ENCODE data around the gene DACT1.

Gene DACT1

DNA sequence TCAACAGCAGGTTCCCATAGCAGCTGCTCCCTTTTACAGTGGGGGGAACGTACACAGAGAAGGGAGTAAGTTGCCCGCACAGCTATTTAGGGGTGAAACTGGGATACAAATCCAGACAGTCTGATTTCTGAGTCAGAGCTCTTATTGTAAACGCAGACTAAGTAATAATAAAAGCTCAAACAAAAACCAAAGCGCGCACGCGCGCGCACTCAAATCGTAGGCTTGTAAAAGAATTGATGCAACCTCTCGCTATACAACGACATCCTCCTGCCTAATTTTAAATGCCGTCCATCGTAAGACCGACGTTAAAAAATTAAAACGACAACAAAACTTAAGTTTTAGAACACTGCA, 747 bp upstream of the DACT1 start:
- Histone ChIP-seq H3K27me3 (ENCODE audit: insufficient read depth, low read length) (peaks cover 3% of the 10 kb centered on the region; the same call in 1 of the 2 replicates), H3K27ac (ENCODE audit: low read depth, low read length, poor library complexity, severe bottlenecking) (no peak overlapping the region), H3K4me2 (ENCODE audit: low read length) (peak overlapping the region; percentile 63), H3F3A (ENCODE audit: insufficient read depth, low read length) (no peaks in the 10 kb centered on the region), H3K9me2 (ENCODE audit: low read depth, low read length) (no peaks in the 10 kb centered on the region), H3K79me2 (ENCODE audit: insufficient read depth, low read length) (no peaks in the 10 kb centered on the region), H4K20me1 (ENCODE audit: insufficient read depth, low read length) (no peaks in the 10 kb centered on the region), H3K4me3 (ENCODE audit: low read depth, low read length, poor library complexity, severe bottlenecking) (peak overlapping the region; percentile 48), H3K9ac (ENCODE audit: low read length) (no peak overlapping the region), H2AFZ (ENCODE audit: low read length) (no peak overlapping the region), H3K36me3 (ENCODE audit: insufficient read depth, low read length) (no peaks in the 10 kb centered on the region), H3K9me3 (ENCODE audit: low read length) (no peaks in the 10 kb centered on the region), H3K4me1 (ENCODE audit: insufficient read depth, low read length, severe bottlenecking) (peaks cover 4% of the 10 kb centered on the region)
- TF ChIP-seq EZH2 (IDR thresholded peaks at IDR 0.05; ENCODE audit: borderline replicate concordance, low read length) (no peak), CTCF (IDR thresholded peaks at IDR 0.05; ENCODE audit: low read length) (no peak)

GRCh38 chr14:58638231-58639197, 752 bp downstream of the DACT1 start:
- peaks cover 4% of the 10 kb centered on the region for H3K4me1 ChIP-seq (ENCODE audit: insufficient read depth, low read length, severe bottlenecking)
- no peaks in the 10 kb centered on the region for H3K79me2 ChIP-seq (ENCODE audit: insufficient read depth, low read length)

DNA sequence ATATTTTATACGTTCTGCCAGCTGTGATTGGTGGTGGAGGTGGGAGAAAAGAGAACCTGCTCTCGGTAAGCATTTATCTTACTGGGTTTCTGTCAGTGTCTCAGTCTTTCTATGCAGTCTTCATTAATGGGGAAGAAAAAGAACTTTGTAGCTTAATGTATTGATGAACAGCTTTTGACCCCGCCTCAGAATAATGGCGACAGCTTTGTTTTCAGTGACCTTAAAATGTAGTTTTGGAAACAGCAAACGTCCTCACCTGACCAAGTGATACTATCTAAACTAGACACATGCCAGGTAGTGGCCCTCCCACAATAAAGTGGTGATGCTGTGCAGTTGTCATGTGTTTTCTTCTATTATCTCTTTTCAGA, 1.4 kb downstream of the DACT1 start:
- no peaks in the 10 kb centered on the region for H3K9me3 ChIP-seq (ENCODE audit: low read length)
- H3F3A ChIP-seq (ENCODE audit: insufficient read depth, low read length) = no peaks in the 10 kb centered on the region
- H3K9me2 ChIP-seq (ENCODE audit: low read depth, low read length) = no peaks in the 10 kb centered on the region
- TF ChIP-seq EZH2 (IDR thresholded peaks at IDR 0.05; ENCODE audit: borderline replicate concordance, low read length) (no peak), CTCF (IDR thresholded peaks at IDR 0.05; ENCODE audit: low read length) (no peak)
- no peak overlapping the region for H3K4me2 ChIP-seq (ENCODE audit: low read length)
- H4K20me1 ChIP-seq (ENCODE audit: insufficient read depth, low read length) = no peaks in the 10 kb centered on the region
- H3K79me2 ChIP-seq (ENCODE audit: insufficient read depth, low read length) = no peaks in the 10 kb centered on the region
- H3K4me1 ChIP-seq (ENCODE audit: insufficient read depth, low read length, severe bottlenecking) = peaks cover 4% of the 10 kb centered on the region
- no peak overlapping the region for H3K27ac ChIP-seq (ENCODE audit: low read depth, low read length, poor library complexity, severe bottlenecking)
- H3K9ac ChIP-seq (ENCODE audit: low read length) = no peak overlapping the region
- H3K4me3 ChIP-seq (ENCODE audit: low read depth, low read length, poor library complexity, severe bottlenecking) = no peak overlapping the region
- no peaks in the 10 kb centered on the region for H3K36me3 ChIP-seq (ENCODE audit: insufficient read depth, low read length)
- H2AFZ ChIP-seq (ENCODE audit: low read length) = no peak overlapping the region
- H3K27me3 ChIP-seq (ENCODE audit: insufficient read depth, low read length) = peaks cover 3% of the 10 kb centered on the region; the same call in 1 of the 2 replicates

More at GRCh38 chr14:58638231-58639197, 752 bp downstream of the DACT1 start:
- Histone ChIP-seq H3F3A (ENCODE audit: insufficient read depth, low read length) (no peaks in the 10 kb centered on the region), H3K4me2 (ENCODE audit: low read length) (peak overlapping the region; percentile 63), H3K9me3 (ENCODE audit: low read length) (no peaks in the 10 kb centered on the region), H3K9me2 (ENCODE audit: low read depth, low read length) (no peaks in the 10 kb centered on the region), H3K4me3 (ENCODE audit: low read depth, low read length, poor library complexity, severe bottlenecking) (peak overlapping the region; percentile 49), H2AFZ (ENCODE audit: low read length) (no peak overlapping the region), H3K36me3 (ENCODE audit: insufficient read depth, low read length) (no peaks in the 10 kb centered on the region), H3K27ac (ENCODE audit: low read depth, low read length, poor library complexity, severe bottlenecking) (no peak overlapping the region), H3K9ac (ENCODE audit: low read length) (no peak overlapping the region), H3K27me3 (ENCODE audit: insufficient read depth, low read length) (peaks cover 3% of the 10 kb centered on the region; the same call in 1 of the 2 replicates), H4K20me1 (ENCODE audit: insufficient read depth, low read length) (no peaks in the 10 kb centered on the region)
- TF ChIP-seq EZH2 (IDR thresholded peaks at IDR 0.05; ENCODE audit: borderline replicate concordance, low read length) (no peak), CTCF (IDR thresholded peaks at IDR 0.05; ENCODE audit: low read length) (no peak)
